ENCODE measurements around the gene PARVG.

PARVG gene, protein sequence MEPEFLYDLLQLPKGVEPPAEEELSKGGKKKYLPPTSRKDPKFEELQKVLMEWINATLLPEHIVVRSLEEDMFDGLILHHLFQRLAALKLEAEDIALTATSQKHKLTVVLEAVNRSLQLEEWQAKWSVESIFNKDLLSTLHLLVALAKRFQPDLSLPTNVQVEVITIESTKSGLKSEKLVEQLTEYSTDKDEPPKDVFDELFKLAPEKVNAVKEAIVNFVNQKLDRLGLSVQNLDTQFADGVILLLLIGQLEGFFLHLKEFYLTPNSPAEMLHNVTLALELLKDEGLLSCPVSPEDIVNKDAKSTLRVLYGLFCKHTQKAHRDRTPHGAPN

DNA sequence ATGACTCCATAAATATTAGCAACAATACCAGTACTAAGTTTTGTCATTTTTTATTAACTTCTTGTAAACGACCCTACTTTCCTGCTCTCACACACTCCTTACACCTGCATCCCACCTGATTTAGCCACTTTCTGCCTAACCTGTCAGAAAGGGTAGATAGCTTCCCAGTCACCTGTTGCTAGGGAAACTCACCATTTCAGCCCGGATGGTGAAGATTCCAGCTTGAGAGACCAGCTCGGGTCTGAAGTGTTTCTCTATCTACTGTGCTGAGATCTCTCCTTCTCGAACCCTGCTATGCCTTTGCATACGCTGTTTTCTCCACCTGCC, at the start of gene PARVG:
TSS of gene PARVG (plus strand) at position 220 of the 327 bp plus-strand sequence. CDS start 2,405 bp downstream, outside the sequence.
- peak within 1 kb of the TSS; percentile 87 to 95 (median 93) for H3K27ac ChIP-seq
- H3K4me3 ChIP-seq, result peak within 1 kb of the TSS; percentile 55 to 89 (median 72)
- peaks cover 41 to 66% (median 52%) of the 10 kb centered on the region in 10 experiments for H3K4me1 ChIP-seq
- peaks cover 0 to 27% (median 20%) of the 10 kb centered on the region in 11 experiments; a peak in 17 of 22 replicates for H3K36me3 ChIP-seq
- TF ChIP-seq Cebpa-rat (IDR thresholded peaks at IDR 0.05), result no peak
- no peaks in the 10 kb centered on the region for H3K9me3 ChIP-seq (replicated peaks in 1 of 11)
- peaks cover 0 to 30% (median 27%) of the 10 kb centered on the region in 11 experiments; a peak in 19 of 22 replicates for H4K20me1 ChIP-seq
- peak within 1 kb of the TSS; percentile 85 to 93 (median 87) for H3K9ac ChIP-seq
- peaks cover 0 to 4% (median 0%) of the 10 kb centered on the region in 11 experiments; a peak in 1 of 22 replicates for H3K27me3 ChIP-seq
- peak within 1 kb of the TSS; percentile 90 to 100 (median 98) for H3K4me2 ChIP-seq

DNA sequence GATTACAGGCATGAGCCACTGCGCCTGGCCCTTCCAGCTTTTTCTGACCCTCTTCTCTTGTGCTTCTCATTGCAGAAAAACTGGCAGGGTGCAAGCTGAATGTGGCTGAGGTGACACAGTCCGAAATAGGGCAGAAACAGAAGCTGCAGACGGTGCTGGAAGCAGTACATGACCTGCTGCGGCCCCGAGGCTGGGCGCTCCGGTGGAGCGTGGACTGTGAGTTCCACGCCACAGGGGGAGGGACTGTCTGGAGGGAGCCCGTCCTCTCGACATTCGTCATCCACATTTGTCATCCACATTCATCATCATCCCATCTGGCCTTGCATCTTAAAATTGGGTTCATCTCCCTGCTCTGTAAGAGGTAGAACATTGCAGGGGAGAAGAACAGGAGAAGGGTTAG, 49.3 kb upstream of the PARVG start:
- Histone ChIP-seq H3K4me1 (peaks cover 0 to 17% (median 1%) of the 10 kb centered on the region in 10 experiments; a peak in 9 of 20 replicates), H3K4me2 (no peak overlapping the region; a peak in 1 of 22 replicates), H3K9ac (no peak overlapping the region), H4K20me1 (peaks cover 0 to 11% (median 0%) of the 10 kb centered on the region in 11 experiments; a peak in 3 of 22 replicates), H3K27ac (no peak overlapping the region), H3K36me3 (peaks cover 0 to 67% (median 11%) of the 10 kb centered on the region in 11 experiments; a peak in 13 of 22 replicates), H3K27me3 (no peaks in the 10 kb centered on the region), H3K9me3 (replicated peaks in 1 of 11) (peaks cover 19 to 36% (median 28%) of the 10 kb centered on the region in 11 experiments), H3K4me3 (no peak overlapping the region)
- TF ChIP-seq Cebpa-rat (IDR thresholded peaks at IDR 0.05), result no peak

DNA sequence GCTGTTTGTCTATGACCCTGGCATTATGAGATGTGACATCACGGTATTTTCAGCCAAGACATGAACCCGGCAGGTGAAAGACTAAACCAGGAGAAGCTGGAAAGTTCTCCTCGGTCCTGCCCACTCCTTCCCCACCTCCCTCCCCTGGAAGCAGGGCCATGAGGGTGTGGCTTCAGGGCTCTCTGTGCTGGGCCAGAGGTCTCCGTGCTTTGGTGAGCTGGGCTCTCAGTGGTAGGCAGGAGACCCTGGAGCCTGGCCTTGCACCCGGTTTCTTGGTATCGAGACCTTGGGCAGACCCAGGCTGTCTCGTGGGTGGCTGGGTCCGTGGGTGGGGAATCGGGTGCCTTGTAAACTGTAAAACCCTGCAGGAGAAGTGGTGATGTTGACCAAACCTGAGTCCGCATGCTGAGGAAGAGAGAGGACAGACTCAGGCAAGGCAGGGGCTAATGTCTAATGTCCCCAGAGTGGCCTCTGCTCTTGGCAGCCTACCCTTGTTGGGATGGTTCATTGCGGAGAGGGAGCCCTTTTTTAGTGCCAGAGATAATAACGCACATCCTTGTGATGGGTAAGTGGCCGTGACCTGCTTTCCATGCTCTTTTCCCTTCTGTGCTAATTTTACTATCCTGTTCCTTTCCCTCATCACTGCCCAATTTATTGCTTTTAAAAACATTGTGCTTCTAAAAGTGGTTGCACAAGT, 48.6 kb upstream of the PARVG start:
- Histone ChIP-seq H3K36me3 (peaks cover 0 to 69% (median 8%) of the 10 kb centered on the region in 11 experiments; a peak in 14 of 22 replicates), H3K4me3 (no peak overlapping the region), H3K9ac (no peak overlapping the region), H4K20me1 (peaks cover 0 to 11% (median 0%) of the 10 kb centered on the region in 11 experiments; a peak in 3 of 22 replicates), H3K4me2 (no peak overlapping the region), H3K27me3 (no peaks in the 10 kb centered on the region), H3K4me1 (peaks cover 0 to 17% (median 7%) of the 10 kb centered on the region in 10 experiments; a peak in 10 of 20 replicates), H3K27ac (no peak overlapping the region), H3K9me3 (replicated peaks in 1 of 11) (peaks cover 18 to 36% (median 26%) of the 10 kb centered on the region in 11 experiments)
- TF ChIP-seq Cebpa-rat (IDR thresholded peaks at IDR 0.05), result no peak

DNA sequence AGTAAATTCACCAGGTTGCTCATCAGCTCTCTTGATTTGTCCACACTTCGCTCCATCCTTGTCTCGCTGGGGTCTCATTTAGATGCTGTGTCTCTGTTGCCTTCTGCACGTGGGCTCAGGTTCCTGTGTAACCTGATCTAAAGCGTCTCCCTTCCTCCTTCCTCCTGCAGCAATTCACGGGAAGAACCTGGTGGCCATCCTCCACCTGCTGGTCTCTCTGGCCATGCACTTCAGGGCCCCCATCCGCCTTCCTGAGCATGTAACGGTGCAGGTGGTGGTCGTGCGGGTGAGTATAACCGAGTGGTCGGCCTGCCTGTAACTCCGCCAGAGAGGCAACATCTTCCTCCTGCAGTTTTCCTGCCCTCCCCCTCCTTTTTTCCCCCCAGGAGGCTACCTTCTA, 48.0 kb upstream of the PARVG start:
- Histone ChIP-seq H4K20me1 (peaks cover 0 to 11% (median 0%) of the 10 kb centered on the region in 11 experiments; a peak in 3 of 22 replicates), H3K4me2 (no peak overlapping the region), H3K9ac (no peak overlapping the region), H3K27ac (no peak overlapping the region), H3K36me3 (peaks cover 0 to 75% (median 14%) of the 10 kb centered on the region in 11 experiments; a peak in 15 of 22 replicates), H3K27me3 (no peaks in the 10 kb centered on the region), H3K4me3 (no peak overlapping the region), H3K4me1 (peaks cover 0 to 12% (median 8%) of the 10 kb centered on the region in 10 experiments; a peak in 10 of 20 replicates), H3K9me3 (replicated peaks in 1 of 11) (peaks cover 18 to 36% (median 26%) of the 10 kb centered on the region in 11 experiments)
- no peak for TF ChIP-seq Cebpa-rat (IDR thresholded peaks at IDR 0.05)

DNA sequence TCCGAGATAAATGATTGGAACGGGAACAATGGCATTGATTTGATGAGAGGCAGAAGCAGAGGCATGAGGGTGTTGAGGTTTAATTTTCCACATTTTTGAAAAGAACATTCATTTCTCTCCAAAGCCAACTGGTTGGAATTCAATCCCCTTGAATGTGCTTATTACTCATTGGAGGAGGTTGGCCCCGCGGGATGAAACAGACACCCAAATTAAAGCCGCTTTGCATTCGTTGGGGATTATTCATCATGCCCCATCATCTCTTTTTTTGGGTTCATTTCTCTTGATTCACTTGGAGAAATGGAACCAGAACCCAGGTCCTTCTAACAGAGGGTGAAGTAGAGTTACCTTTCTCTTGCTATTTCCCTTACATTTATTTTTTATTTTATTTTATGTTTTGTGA, 47.6 kb upstream of the PARVG start:
- Histone ChIP-seq H3K9me3 (replicated peaks in 1 of 11) (peaks cover 18 to 38% (median 28%) of the 10 kb centered on the region in 11 experiments), H3K4me1 (peaks cover 0 to 12% (median 7%) of the 10 kb centered on the region in 10 experiments; a peak in 10 of 20 replicates), H3K36me3 (peaks cover 0 to 76% (median 16%) of the 10 kb centered on the region in 11 experiments; a peak in 16 of 22 replicates), H3K9ac (no peak overlapping the region), H4K20me1 (peaks cover 0 to 11% (median 0%) of the 10 kb centered on the region in 11 experiments; a peak in 3 of 22 replicates), H3K4me3 (no peak overlapping the region), H3K27ac (no peak overlapping the region), H3K4me2 (no peak overlapping the region), H3K27me3 (no peaks in the 10 kb centered on the region)
- no peak for TF ChIP-seq Cebpa-rat (IDR thresholded peaks at IDR 0.05)

DNA sequence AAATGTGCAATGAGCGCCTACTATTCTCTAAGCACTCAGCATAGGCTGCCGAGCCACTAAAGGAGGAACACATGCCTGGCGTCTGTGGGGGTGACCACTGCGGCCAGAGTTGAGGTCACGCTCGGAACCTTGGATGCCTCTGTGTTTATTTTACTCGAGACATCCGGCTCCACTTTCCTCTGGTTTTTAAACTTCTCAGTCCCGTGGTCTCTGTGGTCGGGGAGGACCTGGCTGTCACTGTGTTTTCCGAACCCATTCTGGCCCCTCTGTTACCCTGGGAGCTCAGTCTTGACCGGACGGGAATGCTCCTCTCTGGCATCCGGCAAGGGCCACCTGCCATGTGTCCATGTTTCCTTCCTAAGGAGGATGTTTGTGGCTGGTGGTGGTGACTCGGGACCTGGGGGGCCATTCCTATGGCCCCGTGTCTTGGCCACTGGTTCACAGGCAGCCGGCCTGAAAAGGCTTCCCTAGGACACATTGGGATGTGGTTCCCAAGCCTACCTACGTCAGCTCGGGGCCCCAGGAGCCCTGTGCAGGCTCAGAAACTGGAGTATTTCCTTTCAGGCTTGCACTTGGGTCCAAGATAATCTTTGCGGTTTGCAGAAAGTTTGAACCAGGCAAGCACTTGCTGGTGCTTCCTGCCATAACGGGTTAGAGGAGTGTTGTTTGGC, 46.7 kb upstream of the PARVG start:
- Histone ChIP-seq H3K4me3 (no peak overlapping the region), H3K4me1 (peaks cover 0 to 12% (median 5%) of the 10 kb centered on the region in 10 experiments; a peak in 7 of 20 replicates), H3K27ac (no peak overlapping the region), H3K4me2 (no peak overlapping the region), H3K9ac (no peak overlapping the region), H3K36me3 (peaks cover 0 to 80% (median 16%) of the 10 kb centered on the region in 11 experiments; a peak in 16 of 22 replicates), H3K9me3 (replicated peaks in 1 of 11) (peaks cover 19 to 41% (median 31%) of the 10 kb centered on the region in 11 experiments), H3K27me3 (no peaks in the 10 kb centered on the region), H4K20me1 (peaks cover 0 to 10% (median 0%) of the 10 kb centered on the region in 11 experiments; a peak in 3 of 22 replicates)
- no peak for TF ChIP-seq Cebpa-rat (IDR thresholded peaks at IDR 0.05)

DNA sequence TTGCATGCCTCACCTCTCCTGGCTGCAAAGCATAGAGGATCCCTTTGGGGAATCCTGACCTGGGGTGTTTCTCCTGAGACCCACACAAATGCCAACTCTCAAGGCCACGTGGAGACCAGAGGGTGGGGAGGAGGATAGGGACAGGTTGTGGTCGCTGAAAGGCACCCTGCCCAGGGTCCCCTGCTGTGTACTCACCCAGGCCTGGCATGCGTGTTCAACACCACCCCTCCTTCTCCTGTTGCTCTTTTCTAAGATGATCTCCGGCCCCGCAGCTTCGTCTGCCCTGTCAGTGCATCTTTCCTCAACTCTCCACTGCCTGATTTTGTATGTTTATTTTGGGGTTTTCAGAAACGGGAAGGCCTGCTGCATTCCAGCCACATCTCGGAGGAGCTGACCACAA, 44.6 kb upstream of the PARVG start:
- Histone ChIP-seq H3K4me1 (peaks cover 0 to 12% (median 3%) of the 10 kb centered on the region in 10 experiments; a peak in 3 of 20 replicates), H3K4me2 (no peak overlapping the region; a peak in 1 of 22 replicates), H3K4me3 (no peak overlapping the region), H3K27me3 (no peaks in the 10 kb centered on the region), H3K9ac (no peak overlapping the region), H4K20me1 (no peaks in the 10 kb centered on the region), H3K9me3 (replicated peaks in 1 of 11) (peaks cover 19 to 44% (median 31%) of the 10 kb centered on the region in 11 experiments), H3K27ac (no peak overlapping the region), H3K36me3 (peaks cover 0 to 98% (median 16%) of the 10 kb centered on the region in 11 experiments; a peak in 16 of 22 replicates)
- no peak for TF ChIP-seq Cebpa-rat (IDR thresholded peaks at IDR 0.05)

DNA sequence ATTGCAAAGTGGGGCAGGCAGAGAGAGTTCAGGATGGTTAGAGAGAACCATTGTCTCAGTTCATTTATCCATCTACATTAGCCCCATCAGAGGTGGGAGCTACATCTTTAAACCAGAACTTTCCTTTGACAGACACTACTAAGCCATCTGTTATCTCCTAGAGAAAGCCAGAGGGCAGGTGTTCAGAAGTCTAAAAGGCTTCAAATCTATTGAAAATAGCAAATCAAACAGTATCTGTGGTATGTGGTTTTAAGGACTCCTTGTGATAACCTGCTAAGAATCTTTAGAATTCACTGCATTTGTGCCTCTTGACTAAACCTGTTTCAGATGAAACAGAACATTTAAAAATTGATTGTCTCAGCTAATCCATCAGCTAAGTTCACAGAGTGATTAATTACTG, 43.9 kb upstream of the PARVG start:
- no peak overlapping the region for H3K9ac ChIP-seq

More for the DNA sequence above, 43.9 kb upstream of the PARVG start:
- TF ChIP-seq Cebpa-rat (IDR thresholded peaks at IDR 0.05), result no peak
- H3K4me1 ChIP-seq, result peaks cover 0 to 18% (median 9%) of the 10 kb centered on the region in 10 experiments; a peak in 14 of 20 replicates
- H3K4me2 ChIP-seq, result peak overlapping the region in 2 of 11 experiments; percentile 2 to 17; a peak in 1 of 22 replicates
- peaks cover 19 to 47% (median 33%) of the 10 kb centered on the region in 11 experiments for H3K9me3 ChIP-seq (replicated peaks in 1 of 11)
- H3K27me3 ChIP-seq, result no peaks in the 10 kb centered on the region
- no peak overlapping the region for H3K27ac ChIP-seq
- H4K20me1 ChIP-seq, result no peaks in the 10 kb centered on the region
- H3K36me3 ChIP-seq, result peaks cover 0 to 91% (median 15%) of the 10 kb centered on the region in 11 experiments; a peak in 16 of 22 replicates
- H3K4me3 ChIP-seq, result no peak overlapping the region

All from BLaER1 treated with 17β-estradiol and CSF1 and Interleukin-3, amounts not matched to agents 10 nM and 100 nM (cell line).